Amniotic epithelial cell (primary cell): ENCODE data around the gene ABI2.

Source experiments
- DNase-seq: peaks from one replicate; pipeline ENCODE4 v3.0.0-alpha.2; 2010; ENCODE audit warnings: low read depth

ABI2 gene

DNA sequence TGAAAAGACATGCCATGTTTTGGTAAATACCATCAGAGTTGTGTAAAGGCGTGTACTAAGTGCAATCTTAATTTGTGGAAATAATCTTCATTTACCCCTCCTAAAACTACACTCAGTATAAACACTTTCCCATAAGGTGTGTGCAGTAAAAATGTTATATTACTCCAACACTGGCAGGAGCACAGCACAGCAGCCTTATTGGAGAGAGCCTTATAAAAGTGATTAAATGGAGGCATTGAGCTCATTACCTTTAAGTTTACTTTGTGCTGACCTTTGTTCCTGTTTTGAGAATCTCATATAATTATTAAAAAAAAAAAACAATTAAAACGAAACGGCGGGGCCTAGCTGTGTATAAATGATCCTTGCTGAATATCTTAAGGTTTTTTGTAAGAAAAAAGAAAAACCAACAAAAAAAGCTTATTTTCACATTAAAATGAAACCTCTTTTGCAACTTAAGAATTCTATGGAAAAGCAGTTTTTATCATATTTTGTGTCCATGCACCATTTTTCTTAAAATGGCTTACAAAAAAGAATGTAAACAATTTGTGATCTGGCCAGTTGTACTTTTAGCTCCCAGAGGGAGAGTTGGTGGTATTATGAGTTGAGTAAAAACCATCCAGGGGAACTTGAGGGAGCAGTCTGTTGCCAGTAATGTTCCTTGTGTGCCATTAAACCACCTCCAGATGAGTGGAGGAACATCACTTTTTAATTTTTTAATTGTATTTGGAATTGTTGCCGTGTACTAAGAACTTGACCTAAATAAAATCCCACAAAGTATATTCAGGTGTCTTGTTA is 103.4 kb downstream of the ABI2 start:
- DNase-seq = no peak

DNA sequence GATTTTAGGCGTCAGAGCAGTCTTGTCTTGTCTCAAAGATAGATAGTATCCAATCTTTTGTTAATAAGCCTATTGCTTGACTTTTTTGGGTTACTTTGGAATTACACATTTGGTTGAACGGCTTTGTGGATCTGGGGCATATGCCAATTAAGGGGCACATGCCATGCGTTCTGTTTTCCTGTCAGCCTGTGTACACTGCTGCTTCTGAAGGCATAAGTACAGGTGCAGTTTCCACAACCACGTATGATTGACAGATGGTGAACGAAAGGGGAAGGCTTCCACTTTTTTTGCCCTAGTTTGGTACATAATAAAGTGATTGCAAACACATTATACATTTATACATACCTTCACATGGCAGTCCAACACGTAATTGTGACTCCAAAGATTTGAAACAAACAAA is 104.6 kb downstream of the ABI2 start:
- DNase-seq = no peak

DNA sequence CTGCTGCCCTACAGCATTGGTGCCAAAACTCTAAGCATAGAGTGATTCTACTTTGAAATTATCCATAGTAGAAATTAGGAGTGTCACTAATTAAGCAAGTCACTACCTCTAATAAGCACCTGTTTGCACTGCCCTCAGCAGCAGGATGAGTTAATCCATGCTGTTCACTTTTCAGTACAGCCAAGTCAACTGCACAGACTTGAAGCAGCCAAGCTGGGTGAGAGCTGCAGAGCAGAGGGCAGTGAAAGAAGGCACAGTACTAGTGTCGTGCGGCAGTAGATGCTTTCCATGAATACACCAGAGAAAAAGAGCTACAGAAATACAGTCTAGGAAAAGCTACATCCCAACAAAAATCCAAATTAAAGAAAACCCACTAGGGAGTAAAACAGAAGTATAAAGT is 108.3 kb downstream of the ABI2 start:
- DNase-seq = no peak

- peak; percentile 48 for DNase-seq
Observed at GRCh38 chr2:203437511-203437910, 109.3 kb downstream of the ABI2 start.

- DNase-seq = peak; percentile 29
Observed at GRCh38 chr2:203438528-203438927, 110.3 kb downstream of the ABI2 start.

DNA sequence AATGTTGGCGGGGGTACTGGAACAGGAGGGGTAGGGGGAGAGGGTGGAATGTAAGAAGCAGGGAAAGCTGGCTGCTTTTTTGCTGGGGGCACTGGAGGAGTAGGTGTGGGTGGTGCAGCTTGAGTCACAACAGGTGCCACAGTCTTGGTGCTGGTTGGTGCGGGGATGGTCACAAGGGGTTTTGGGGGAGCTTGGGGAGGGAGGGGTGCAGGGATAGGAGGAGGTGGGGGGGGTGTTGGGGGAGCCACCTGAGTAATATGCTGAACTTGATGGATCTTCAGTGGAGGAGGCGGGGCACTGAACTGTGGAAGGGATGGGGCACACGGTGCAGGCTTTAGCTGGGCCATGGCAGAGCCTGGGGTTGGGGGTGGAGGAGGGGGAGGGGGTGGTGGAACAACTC is 112.5 kb downstream of the ABI2 start:
- DNase-seq = no peak

DNA sequence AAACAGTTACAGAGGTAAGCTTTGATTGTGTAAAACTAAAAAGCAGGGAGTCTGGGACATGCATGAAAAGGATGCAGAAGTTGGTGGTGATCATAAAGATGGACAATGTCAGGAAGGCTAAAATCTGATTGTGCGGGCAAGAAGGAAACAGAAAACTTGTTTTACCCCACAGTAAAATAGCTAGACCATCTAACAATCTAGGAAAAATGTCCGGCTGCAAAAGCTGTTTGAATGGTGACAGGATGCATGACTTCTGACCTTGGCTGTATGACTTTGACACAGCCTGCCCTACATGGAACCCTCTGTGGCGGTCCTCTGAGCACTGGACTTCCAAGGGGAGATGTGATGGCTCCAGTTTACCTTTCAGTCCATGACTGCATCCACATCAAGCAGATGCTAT is 113.3 kb downstream of the ABI2 start:
- DNase-seq = no peak

- no peak for DNase-seq
Observed at GRCh38 chr2:203442463-203442862, 114.3 kb downstream of the ABI2 start.

GRCh38 chr2:203444738-203445137 is 116.5 kb downstream of the ABI2 start:
- DNase-seq = no peak

GRCh38 chr2:203446071-203446481 is 117.9 kb downstream of the ABI2 start:
- peak; percentile 71 for DNase-seq

- DNase-seq = no peak
Observed at GRCh38 chr2:203446780-203447179, 118.6 kb downstream of the ABI2 start.

- DNase-seq = no peak
Observed at GRCh38 chr2:203450561-203450960, 122.4 kb downstream of the ABI2 start.

- peak; percentile 63 for DNase-seq
Observed at GRCh38 chr2:203451011-203451410, 122.8 kb downstream of the ABI2 start.

GRCh38 chr2:203451689-203452088 is 123.5 kb downstream of the ABI2 start:
- peak; percentile 64 for DNase-seq

- DNase-seq = peak; percentile 63
Observed at GRCh38 chr2:203453858-203454451, 125.8 kb downstream of the ABI2 start.

- DNase-seq = no peak
Observed at GRCh38 chr2:203455209-203455608, 127.0 kb downstream of the ABI2 start.

DNA sequence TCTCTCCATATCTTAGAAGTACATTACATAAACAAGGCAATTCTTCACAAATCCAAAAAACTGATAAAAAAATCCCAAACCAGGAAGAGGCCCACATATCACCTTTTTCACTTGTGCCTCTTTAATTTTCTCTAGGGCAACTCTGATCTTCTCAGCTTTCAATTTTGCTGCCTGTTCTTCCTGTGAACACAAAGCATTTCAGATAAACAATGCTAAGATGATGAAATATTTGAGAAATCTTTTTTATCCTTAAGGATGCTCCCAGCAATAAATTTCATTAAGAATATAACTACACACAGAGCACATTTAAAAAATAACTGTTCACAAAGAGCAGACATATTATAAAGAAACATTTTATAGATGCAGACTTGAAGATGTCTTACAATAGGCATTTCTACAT is 133.6 kb downstream of the ABI2 start:
- DNase-seq = peak; percentile 24

GRCh38 chr2:203462308-203462707 is 134.1 kb downstream of the ABI2 start:
- no peak for DNase-seq

GRCh38 chr2:203463266-203463678 is 135.1 kb downstream of the ABI2 start:
- no peak for DNase-seq

DNA sequence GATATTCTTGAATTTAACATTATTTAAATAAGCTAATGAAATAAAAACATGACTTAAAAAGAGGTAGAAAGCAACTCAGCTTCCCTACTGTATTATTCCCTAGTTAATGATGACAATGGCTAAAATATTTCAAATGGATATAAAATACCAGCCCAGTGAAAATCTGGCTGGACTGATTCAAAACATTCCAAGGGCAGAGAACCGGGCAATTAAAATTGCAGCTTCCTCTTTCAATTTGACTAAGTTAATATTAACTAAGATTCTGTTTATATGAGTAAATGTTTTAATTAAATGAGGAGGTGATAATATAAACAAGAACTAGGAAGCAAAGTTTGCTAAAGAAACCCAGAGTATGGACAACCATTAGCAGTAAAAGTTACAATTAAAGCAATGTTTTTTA is 141.4 kb downstream of the ABI2 start:
- no peak for DNase-seq

GRCh38 chr2:203470371-203470770 is 142.2 kb downstream of the ABI2 start:
- peak; percentile 36 for DNase-seq

- DNase-seq = no peak
Observed at GRCh38 chr2:203471323-203471722, 143.1 kb downstream of the ABI2 start.

- DNase-seq = no peak
Observed at GRCh38 chr2:203476881-203477280, 148.7 kb downstream of the ABI2 start.

GRCh38 chr2:203480623-203481022 is 152.4 kb downstream of the ABI2 start:
- DNase-seq = no peak
